Measurements from ENCODE around the gene MTCH2. TPM values are rescaled to one million over a fixed set of nuclear protein-coding genes. Genes with fewer than 3 reads are reported as not detected.

The MTCH2 gene
- total RNA-seq, 1 experiment from 2014 or later = 138 TPM

- Histone ChIP-seq H3K4me2 (ENCODE audit: low read length) (no peak overlapping the region), H3K9me3 (ENCODE audit: control insufficient read depth in 1 of 2, insufficient read depth in 1 of 2, low read depth in 1 of 2, low read length in 2 of 2) (no peaks in the 10 kb centered on the region; a peak in 1 of 4 replicates), H3K36me3 (ENCODE audit: control insufficient read depth in 1 of 2, insufficient read depth in 2 of 2, low read length in 2 of 2) (no peaks in the 10 kb centered on the region; a peak in 1 of 4 replicates), H4K20me1 (ENCODE audit: insufficient read depth) (no peaks in the 10 kb centered on the region), H3K4me1 (ENCODE audit: control insufficient read depth in 1 of 2, insufficient read depth in 2 of 2, low read length in 2 of 2) (peaks cover 7 to 17% of the 10 kb centered on the region in 2 experiments), H3K27ac (ENCODE audit: low read depth, low read length) (no peak overlapping the region), H2AFZ (ENCODE audit: low read depth, low read length, poor library complexity, severe bottlenecking) (no peak overlapping the region), H3K9me2 (ENCODE audit: insufficient read depth) (no peaks in the 10 kb centered on the region), H3K79me2 (ENCODE audit: insufficient read depth, low read length) (peaks cover 13% of the 10 kb centered on the region), H3K27me3 (ENCODE audit: insufficient read depth, low read length) (no peaks in the 10 kb centered on the region), H3K9ac (ENCODE audit: low read length) (no peak overlapping the region), H3K4me3 (replicated peaks in 1 of 2; ENCODE audit: low read depth in 1 of 2, low read length in 2 of 2) (no peak overlapping the region)
- ChIA-PET RAD21 (ENCODE audit: low non-redundant PET in 1 of 2, low total read pairs in 2 of 2, uncharacterized antibody in 2 of 2, unreplicated experiment in 2 of 2) (no interaction called here), POLR2A (no interaction called here), CTCF (no interaction called here)
- TF ChIP-seq CBX3 (IDR thresholded peaks at IDR 0.05; ENCODE audit: low read depth) (no peak), ZBTB33 (IDR thresholded peaks at IDR 0.05; ENCODE audit: extremely low read depth, insufficient replicate concordance, low read length) (no peak), EGR1 (IDR thresholded peaks at IDR 0.05; ENCODE audit: low read depth) (no peak), SP1 (IDR thresholded peaks at IDR 0.05; ENCODE audit: low read depth) (no peak), ELF1 (IDR thresholded peaks at IDR 0.05; ENCODE audit: borderline replicate concordance, low read depth) (no peak)
- BruUV-seq (replicated peaks) = no TSS peak
- ATAC-seq (no peak), DNase-seq (ENCODE audit: low read depth, low spot score) (no peak)
- intact Hi-C loops (cut with micrococcal nuclease) = no loop called here
Measured at GRCh38 chr11:47646019-47646418, 3.7 kb upstream of the MTCH2 start.

- H3K4me3 ChIP-seq (replicated peaks in 1 of 2; ENCODE audit: low read depth in 1 of 2, low read length in 2 of 2) = no peak overlapping the region
- H3K4me1 ChIP-seq (ENCODE audit: control insufficient read depth in 1 of 2, insufficient read depth in 2 of 2, low read length in 2 of 2) = peaks cover 8 to 19% of the 10 kb centered on the region in 2 experiments
- no peaks in the 10 kb centered on the region for H4K20me1 ChIP-seq (ENCODE audit: insufficient read depth)
- ChIA-PET POLR2A (no interaction called here), RAD21 (ENCODE audit: low non-redundant PET in 1 of 2, low total read pairs in 2 of 2, uncharacterized antibody in 2 of 2, unreplicated experiment in 2 of 2) (no interaction called here), CTCF (no interaction called here)
- peaks cover 18% of the 10 kb centered on the region for H3K79me2 ChIP-seq (ENCODE audit: insufficient read depth, low read length)
- no peak overlapping the region for H3K9ac ChIP-seq (ENCODE audit: low read length)
- H3K9me3 ChIP-seq (ENCODE audit: control insufficient read depth in 1 of 2, insufficient read depth in 1 of 2, low read depth in 1 of 2, low read length in 2 of 2) = no peaks in the 10 kb centered on the region
- H3K4me2 ChIP-seq (ENCODE audit: low read length) = no peak overlapping the region
- H2AFZ ChIP-seq (ENCODE audit: low read depth, low read length, poor library complexity, severe bottlenecking) = no peak overlapping the region
- no peaks in the 10 kb centered on the region for H3K27me3 ChIP-seq (ENCODE audit: insufficient read depth, low read length)
- no peak for DNase-seq (ENCODE audit: low read depth, low spot score)
- intact Hi-C loops (cut with micrococcal nuclease) = no loop called here
- no peaks in the 10 kb centered on the region; a peak in 1 of 4 replicates for H3K36me3 ChIP-seq (ENCODE audit: control insufficient read depth in 1 of 2, insufficient read depth in 2 of 2, low read length in 2 of 2)
- no peak for ATAC-seq
- BruUV-seq (replicated peaks) = no TSS peak
- no peak for TF ChIP-seq EZH2 (IDR thresholded peaks at IDR 0.05)
- no peak for TF ChIP-seq POLR2A (IDR thresholded peaks at IDR 0.05; ENCODE audit: borderline replicate concordance, extremely low read depth, insufficient read depth, insufficient read length)
- no peak for TF ChIP-seq FOSL1 (IDR thresholded peaks at IDR 0.05; ENCODE audit: low read depth)
- H3K27ac ChIP-seq (ENCODE audit: low read depth, low read length) = no peak overlapping the region
- H3K9me2 ChIP-seq (ENCODE audit: insufficient read depth) = no peaks in the 10 kb centered on the region
Measured at GRCh38 chr11:47645500-47645899, 3.1 kb upstream of the MTCH2 start.

All from HCT116 (cell line).